ENCODE results near the gene MAP3K1.
A peak's percentile ranks its signal among the peaks of the same experiment; 100 is the strongest.
"Not testable (repeated sequence)": the region's sequence is repeated elsewhere in the genome, so short reads cannot be mapped to it uniquely, and the experiment has no call there.

The MAP3K1 gene

DNA sequence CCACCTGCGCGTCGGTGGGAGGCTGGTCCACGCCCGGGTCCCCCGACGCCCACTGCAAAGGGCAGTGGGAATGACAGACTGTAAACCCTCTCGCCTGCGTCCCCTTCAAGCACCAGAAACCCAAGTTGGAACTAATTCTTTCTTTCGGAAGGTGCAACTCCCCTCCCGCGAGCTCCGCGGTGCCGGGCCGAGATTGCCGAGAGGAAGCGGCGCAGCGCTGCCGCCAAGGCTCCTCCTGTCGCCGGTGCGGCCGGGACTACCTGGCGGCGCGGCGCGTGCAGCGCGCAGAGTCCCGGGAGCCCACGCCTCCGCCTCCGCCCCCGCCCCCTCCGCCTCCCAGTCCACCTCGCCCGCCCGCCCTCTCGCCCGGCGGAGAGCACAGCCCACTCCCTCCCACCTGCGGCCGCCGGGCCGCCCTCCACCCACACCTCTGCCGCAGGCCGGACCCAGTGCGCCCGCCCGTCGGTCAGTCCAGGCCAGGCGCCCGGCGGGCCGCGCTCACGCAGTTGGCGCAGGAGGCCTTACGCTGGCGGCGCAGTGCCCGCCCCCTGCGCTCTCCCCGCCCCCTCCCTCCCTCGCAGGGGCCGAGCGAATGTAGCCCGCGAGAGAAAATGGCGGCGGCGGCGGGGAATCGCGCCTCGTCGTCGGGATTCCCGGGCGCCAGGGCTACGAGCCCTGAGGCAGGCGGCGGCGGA, at the start of gene MAP3K1:
Gene MAP3K1, plus strand, starts transcription at position 587 of the 695 bp plus-strand sequence. Its CDS starts 25 bp downstream, at position 612.
- DNase-seq (ENCODE audit: low spot score): peak; percentile 68

DNA sequence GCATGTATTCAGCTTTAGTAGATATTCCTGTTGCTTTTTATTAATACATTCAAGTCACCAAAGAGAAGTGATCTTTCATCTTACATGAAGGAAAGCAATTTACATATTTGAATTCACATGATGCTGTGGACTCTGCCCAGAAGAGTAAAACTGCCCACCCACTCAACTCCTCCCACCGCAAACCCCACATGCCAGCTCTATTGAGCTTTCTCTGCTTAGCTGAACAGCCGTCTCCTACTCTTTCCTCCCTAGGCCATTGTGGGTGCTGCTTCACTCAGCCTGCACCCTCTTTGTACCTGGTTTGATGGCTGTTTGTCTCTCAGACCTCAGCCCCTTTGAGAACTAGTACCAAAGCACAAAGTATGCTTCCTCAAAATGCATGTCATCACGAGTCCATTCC, 48.4 kb upstream of the MAP3K1 start:
- peak; percentile 3 for DNase-seq (ENCODE audit: low spot score)

DNA sequence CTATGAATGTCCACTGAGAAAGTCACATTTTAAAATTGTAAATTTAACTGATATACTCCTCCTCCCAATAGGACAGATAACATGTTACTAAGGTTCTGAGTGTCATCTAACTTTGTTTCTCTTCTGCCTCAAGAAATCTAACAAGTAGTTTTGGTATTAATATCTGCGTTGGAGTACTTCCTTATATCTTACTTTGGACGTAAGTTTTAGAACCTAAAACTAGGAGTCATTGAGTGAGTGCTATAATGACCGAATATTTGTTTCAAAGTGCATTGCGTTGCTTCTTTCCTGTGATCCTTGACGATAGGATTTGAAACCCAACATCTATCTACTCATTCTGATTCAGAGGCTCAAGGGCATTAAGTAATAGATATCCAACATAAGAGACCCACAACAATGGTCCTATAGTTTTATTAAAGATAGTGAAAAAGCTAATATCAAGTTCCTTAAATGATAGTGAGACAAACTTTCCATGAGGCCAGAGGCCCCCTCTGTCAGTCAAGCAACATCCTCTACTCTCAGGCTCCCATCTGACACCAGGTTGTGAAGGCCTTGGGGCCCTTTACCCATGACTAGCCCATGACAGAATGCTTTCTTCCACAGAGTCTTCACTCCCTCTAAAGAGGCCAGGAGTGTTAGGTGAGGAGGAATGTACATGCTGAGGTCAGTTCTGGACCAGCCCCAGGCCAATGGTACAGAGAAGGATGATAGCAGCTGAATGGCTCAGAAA, 45.3 kb upstream of the MAP3K1 start:
- no peak for DNase-seq (ENCODE audit: low spot score)

GRCh38 chr5:56772767-56773166, 42.6 kb upstream of the MAP3K1 start:
- DNase-seq (ENCODE audit: low spot score): no peak

DNA sequence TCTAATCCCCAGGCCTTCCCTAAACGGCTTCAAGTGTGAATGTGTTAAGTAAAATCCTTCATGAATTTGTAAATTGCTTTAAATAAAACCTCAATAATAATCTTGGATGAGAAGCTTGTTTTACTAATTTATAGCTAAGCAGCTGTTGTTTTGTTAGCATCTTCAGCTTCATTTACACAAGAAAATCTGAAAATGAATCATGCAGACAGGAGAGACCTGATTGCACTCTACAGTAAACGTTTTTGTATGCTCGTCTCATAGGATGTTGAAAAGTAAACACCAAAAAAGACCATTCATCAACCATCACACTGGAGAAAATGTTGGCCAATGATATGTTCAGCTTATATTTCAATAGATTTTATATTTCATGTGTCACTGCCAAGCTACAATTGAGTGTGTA, 40.4 kb upstream of the MAP3K1 start:
- no peak for DNase-seq (ENCODE audit: low spot score)

DNA sequence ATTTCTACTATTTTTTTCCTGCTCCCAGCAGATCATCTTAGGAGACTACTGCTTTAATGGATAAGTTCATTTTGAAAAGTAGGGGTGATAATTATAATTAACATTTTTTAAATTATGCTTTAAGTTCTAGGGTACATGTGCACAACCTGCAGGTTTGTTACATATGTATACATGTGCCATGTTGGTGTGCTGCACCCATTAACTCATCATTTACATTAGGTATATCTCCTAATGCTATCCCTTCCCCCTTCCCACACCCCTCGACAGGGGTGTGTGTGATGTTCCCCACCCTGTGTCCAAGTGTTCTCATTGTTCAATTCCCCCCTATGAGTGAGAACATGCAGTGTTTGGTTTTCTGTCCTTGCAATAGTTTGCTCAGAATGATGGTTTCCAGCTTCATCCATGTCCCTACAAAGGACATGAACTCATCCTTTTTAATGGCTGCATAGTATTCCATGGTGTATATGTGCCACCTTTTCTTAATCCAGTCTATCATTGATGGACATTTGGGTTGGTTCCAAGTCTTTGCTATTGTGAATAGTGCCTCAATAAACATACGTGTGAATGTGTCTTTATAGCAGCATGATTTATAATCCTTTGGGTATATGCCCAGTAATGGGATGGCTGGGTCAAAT, 39.0 kb upstream of the MAP3K1 start:
- not testable (repeated sequence) for DNase-seq (ENCODE audit: low spot score)

- no peak for DNase-seq (ENCODE audit: low spot score)
Observed at GRCh38 chr5:56783261-56783660, 32.1 kb upstream of the MAP3K1 start.

DNA sequence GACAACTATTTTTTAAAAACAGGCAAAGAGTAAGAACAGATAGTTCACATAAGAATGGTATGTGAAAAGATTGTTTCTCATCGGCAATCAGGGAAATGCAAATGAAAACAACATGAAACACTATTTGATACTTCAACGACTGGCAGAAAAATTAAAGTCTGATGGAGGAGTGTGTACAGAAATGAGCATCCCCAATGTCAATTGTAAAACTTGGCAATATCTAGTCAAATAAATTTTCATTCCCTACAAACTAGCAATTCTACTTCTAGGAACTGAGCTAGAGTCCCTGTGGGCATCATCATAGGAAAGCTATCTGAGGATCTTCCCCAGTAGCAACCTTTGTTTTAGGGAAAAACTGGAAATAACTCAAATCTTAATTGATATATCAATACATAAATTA, 29.0 kb upstream of the MAP3K1 start:
- no peak for DNase-seq (ENCODE audit: low spot score)

GRCh38 chr5:56791396-56791795, 24.0 kb upstream of the MAP3K1 start:
- DNase-seq (ENCODE audit: low spot score): no peak

DNA sequence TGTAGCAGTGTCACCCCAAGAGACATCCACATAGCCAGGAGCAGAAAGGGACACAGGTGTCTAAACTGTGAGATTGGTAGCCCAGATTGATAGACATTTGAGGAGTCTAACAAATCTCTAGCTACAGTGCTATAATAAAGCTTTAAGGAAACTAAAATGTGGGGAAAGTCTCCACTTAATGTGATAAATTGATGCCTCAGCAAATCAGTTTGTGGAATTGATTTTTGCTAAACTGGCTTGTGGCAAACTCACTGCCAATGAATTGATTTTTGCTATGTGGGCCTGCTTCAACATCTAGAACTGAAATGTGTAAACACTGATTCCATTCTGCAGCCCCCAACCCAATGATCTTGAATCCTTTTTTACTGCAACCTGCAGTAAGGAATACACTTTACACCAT, 16.8 kb upstream of the MAP3K1 start:
- DNase-seq (ENCODE audit: low spot score): no peak

DNA sequence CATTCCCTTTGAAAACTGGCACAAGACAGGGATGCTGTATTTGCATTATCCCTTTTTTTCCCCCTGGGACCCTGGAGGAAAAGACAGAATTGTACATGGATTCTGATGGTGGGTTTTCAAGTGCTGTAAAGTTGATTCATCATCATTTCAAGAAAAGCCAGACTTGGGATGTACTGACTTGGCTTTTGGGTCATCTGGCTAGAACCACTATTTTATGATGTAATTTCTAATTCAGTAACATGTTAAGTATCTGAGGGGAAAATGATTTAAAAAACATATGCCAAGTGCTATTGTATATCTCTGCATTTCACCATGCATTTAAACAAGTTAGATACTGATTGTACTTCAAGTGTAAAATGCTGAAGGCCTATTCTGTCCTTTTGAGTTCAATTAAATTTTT, 15.2 kb upstream of the MAP3K1 start:
- no peak for DNase-seq (ENCODE audit: low spot score)

GRCh38 chr5:56801256-56801655, 14.1 kb upstream of the MAP3K1 start:
- DNase-seq (ENCODE audit: low spot score): no peak

DNA sequence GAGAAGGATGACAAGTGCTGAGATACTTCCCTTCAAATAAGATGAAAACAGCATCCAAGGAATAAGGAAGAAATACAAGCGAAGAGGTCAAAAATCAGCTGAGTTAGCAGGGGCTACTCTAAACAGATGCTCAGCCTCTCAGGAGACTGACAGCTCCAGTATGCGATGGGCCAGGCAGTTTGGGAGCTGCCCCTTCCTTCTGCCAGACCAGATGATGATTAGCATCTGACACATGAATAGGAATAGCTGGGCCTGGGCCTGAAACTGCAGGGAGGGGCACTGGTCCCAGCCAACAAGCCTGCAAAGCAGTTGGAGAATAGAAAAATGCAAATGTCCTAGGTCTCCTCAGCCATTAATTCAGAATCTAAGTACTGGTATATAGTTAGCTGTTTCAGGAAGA, 13.1 kb upstream of the MAP3K1 start:
- DNase-seq (ENCODE audit: low spot score): no peak

DNA sequence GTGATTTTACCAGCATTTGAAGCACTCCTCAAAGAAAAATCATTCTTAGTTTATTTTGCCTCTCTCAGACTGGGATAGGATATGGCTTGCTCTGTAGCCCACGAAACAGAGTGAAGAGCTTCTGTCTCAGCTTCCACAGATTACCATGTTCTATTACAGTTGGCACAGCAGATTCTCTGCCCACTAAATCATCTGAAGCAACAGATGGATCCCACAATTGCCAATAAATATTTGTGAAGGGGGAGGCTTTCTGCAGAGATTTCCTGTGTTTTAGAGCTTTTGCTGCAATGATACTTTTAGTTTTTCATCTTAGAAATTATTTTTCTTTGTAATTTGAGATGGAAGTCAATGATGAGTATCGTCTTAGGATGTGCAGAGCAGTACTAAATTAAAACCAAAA, 12.3 kb upstream of the MAP3K1 start:
- DNase-seq (ENCODE audit: low spot score): no peak

DNA sequence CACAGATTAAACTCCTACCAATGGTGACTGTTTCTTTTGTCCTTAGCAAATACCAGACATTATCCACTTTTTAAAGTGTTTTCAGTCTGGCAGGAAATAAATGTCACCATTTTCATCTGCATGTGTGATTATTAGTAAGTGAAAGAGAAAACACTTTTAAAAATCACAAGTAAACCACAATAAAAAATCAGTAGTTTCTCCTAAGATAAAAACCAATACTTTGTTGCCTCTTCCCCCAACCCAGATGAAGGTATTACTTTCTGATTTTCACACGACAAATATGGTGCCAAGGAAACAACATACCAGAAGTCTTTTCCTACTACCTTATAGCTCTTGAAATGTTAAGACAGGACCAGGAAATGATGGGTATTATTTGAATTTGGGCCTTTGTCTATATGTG, 11.5 kb upstream of the MAP3K1 start:
- DNase-seq (ENCODE audit: low spot score): no peak

GRCh38 chr5:56807679-56808078, 7.7 kb upstream of the MAP3K1 start:
- DNase-seq (ENCODE audit: low spot score): no peak

GRCh38 chr5:56808211-56808610, 7.1 kb upstream of the MAP3K1 start:
- no peak for DNase-seq (ENCODE audit: low spot score)

GRCh38 chr5:56810826-56811225, 4.5 kb upstream of the MAP3K1 start:
- no peak for DNase-seq (ENCODE audit: low spot score)

- peak; percentile 78 for DNase-seq (ENCODE audit: low spot score)
Observed at GRCh38 chr5:56812110-56812509, 3.2 kb upstream of the MAP3K1 start.

GRCh38 chr5:56813302-56813701, 2.0 kb upstream of the MAP3K1 start:
- no peak for DNase-seq (ENCODE audit: low spot score)

GRCh38 chr5:56814361-56814962, 887 bp upstream of the MAP3K1 start:
- peak; percentile 22 for DNase-seq (ENCODE audit: low spot score)

DNA sequence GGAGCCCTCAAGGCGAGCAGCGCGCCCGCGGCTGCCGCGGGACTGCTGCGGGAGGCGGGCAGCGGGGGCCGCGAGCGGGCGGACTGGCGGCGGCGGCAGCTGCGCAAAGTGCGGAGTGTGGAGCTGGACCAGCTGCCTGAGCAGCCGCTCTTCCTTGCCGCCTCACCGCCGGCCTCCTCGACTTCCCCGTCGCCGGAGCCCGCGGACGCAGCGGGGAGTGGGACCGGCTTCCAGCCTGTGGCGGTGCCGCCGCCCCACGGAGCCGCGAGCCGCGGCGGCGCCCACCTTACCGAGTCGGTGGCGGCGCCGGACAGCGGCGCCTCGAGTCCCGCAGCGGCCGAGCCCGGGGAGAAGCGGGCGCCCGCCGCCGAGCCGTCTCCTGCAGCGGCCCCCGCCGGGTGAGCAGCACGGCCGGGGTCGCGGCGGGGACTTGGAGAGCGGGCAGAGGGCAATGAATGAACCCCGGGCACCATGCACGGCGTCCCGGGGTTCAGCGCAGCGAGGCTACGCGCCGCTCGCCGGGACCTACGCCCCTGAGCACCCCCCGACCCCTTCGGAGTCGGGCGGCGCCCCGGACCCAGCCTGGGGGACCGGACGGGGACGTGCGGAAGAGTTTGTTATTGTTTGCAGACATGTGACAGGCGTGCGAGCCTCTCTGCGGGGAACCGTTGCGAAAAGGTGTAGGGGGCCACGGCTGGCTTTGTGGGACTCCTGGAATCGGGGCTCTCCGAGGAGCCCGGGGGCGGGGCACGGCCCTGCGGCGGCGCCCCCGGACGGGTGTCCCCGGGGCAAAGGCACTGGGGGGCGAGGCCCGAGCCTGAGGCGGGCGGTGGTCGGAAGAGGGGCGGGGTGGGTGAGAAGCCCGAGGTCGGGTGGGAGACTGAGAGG, 553 bp downstream of the MAP3K1 start:
- DNase-seq (ENCODE audit: low spot score): peak; percentile 44

Measured in SW480 (cell line).